A549 (cell line): Measurements from ENCODE around the gene MTHFSD. TPM values are rescaled to one million over a fixed set of nuclear protein-coding genes. Genes with fewer than 3 reads are reported as not detected.

Source experiments
- ATAC-seq, 2 experiments: fragments of 200-7000 bp in 1 of 2; fragments of >200 bp in 1 of 2; cut with Nextera tagmentation in 1 of 2; cut with Tn5 transposase in 1 of 2; 3 replicates each; pipeline versions ENCODE4 v1.8.0 to v1.9.1; 2018 to 2020; ENCODE audit warnings: mild to moderate bottlenecking in 1 of 2, moderate library complexity in 1 of 2
- CTCF ChIA-PET: fragments of 300-600 bp; sonication (Branson Sonifier 250); formaldehyde crosslinking; extraction: SDS; loops from one replicate; lab custom pipeline; 2021; ENCODE audit warnings: antibody characterized with exemption, inconsistent platforms; lab: Yijun Ruan, JAX
- POLR2A ChIA-PET: fragments of 350-600 bp; formaldehyde crosslinking; extraction: SDS; loops from one replicate; lab custom pipeline; 2021; ENCODE audit warnings: antibody characterized with exemption, inconsistent platforms; lab: Yijun Ruan, JAX
- DNase-seq, 2 experiments: peaks; one replicate each; pipeline versions ENCODE4 v3.0.0 to v3.0.0-alpha.2; 2011 to 2016; ENCODE audit warnings: low read depth in 1 of 2, low spot score in 1 of 2
- FAIRE-seq: peaks from 2 replicates; lab custom pipeline; 2011; peaks lifted over from hg19 to GRCh38; lab: Jason Lieb, UNC
- H3K27ac ChIP-seq, 2 experiments: fragments of >200 bp; sonication (Bioruptor Twin); formaldehyde crosslinking; 3 replicates each; pipeline ENCODE4 v1.5.1; 2016 to 2017
- H3K4me1 ChIP-seq: fragments of >200 bp; sonication (Bioruptor Twin); formaldehyde crosslinking; 3 replicates; pipeline ENCODE4 v1.6.1; 2016
- H3K4me2 ChIP-seq: fragments of >200 bp; sonication (Bioruptor Twin); formaldehyde crosslinking; 3 replicates; pipeline ENCODE4 v1.6.1; 2016
- H3K4me3 ChIP-seq: fragments of >200 bp; sonication (Bioruptor Twin); formaldehyde crosslinking; 3 replicates; pipeline ENCODE4 v1.5.1; 2016
- H3K9me3 ChIP-seq: fragments of >200 bp; sonication (Bioruptor Twin); formaldehyde crosslinking; 3 replicates; pipeline ENCODE4 v1.6.1; 2016
- CEBPB ChIP-seq, 2 experiments: fragments of >200 bp in 1 of 2; sonication (Bioruptor Twin) in 1 of 2; formaldehyde crosslinking in 1 of 2; IDR thresholded peaks; 2 replicates each; pipeline ENCODE4 v1.6.1; 2012 to 2016
- CHD2 ChIP-seq: fragments of 150-350 bp; IDR thresholded peaks from 2 replicates; pipeline ENCODE4 v1.6.1; 2014; ENCODE audit warnings: low read length; ENCODE audit not compliant: partially characterized antibody
- CHD4 ChIP-seq: fragments of 200-600 bp; sonication (generic); IDR thresholded peaks from 2 replicates; pipeline ENCODE4 v1.6.1; 2016; ENCODE audit warnings: antibody characterized with exemption, mild to moderate bottlenecking, borderline replicate concordance
- CTCF ChIP-seq: fragments of >200 bp; sonication (Bioruptor Twin); formaldehyde crosslinking; IDR thresholded peaks from 3 replicates; pipeline ENCODE4 v1.5.1; 2016
- E2F6 ChIP-seq: IDR thresholded peaks from 2 replicates; pipeline ENCODE4 v1.6.1; 2012; ENCODE audit warnings: low read depth, borderline replicate concordance
- EP300 ChIP-seq, 2 experiments: fragments of >200 bp; sonication (Bioruptor Twin); formaldehyde crosslinking; IDR thresholded peaks; 2 replicates in 1 of 2; 3 replicates in 1 of 2; pipeline ENCODE4 v1.6.1; 2016 to 2017
- ESRRA ChIP-seq: fragments of 150-350 bp; IDR thresholded peaks from 2 replicates; pipeline ENCODE4 v1.6.1; 2014; ENCODE audit warnings: mild to moderate bottlenecking, low read length, borderline replicate concordance
- FOSB ChIP-seq: fragments of 250-450 bp; sonication (Bioruptor Pico); IDR thresholded peaks from 2 replicates; pipeline ENCODE4 v1.5.0; 2020; ENCODE audit warnings: mild to moderate bottlenecking, moderate library complexity
- FOXS1 ChIP-seq: fragments of 250-450 bp; sonication (Bioruptor Pico); IDR thresholded peaks from 2 replicates; pipeline ENCODE4 v1.5.0; 2020; ENCODE audit warnings: mild to moderate bottlenecking, moderate library complexity
- HOXB13 ChIP-seq: fragments of 250-450 bp; sonication (Bioruptor Pico); IDR thresholded peaks from 2 replicates; pipeline ENCODE4 v1.5.0; 2020; ENCODE audit warnings: low read depth, mild to moderate bottlenecking, moderate library complexity
- KDM1A ChIP-seq: fragments of 200-600 bp; sonication (generic); IDR thresholded peaks from 2 replicates; pipeline ENCODE4 v1.6.1; 2016; ENCODE audit warnings: low read depth, mild to moderate bottlenecking
- MYC ChIP-seq: IDR thresholded peaks from 2 replicates; pipeline ENCODE4 v1.6.1; 2012; ENCODE audit warnings: mild to moderate bottlenecking, inconsistent platforms, low read length, improper control_type of control experiment, borderline replicate concordance
- NFE2L2 ChIP-seq: fragments of 150-350 bp; conservative IDR thresholded peaks from 2 replicates; pipeline ENCODE4 v1.6.1; 2014; ENCODE audit warnings: low read length
- NR3C1 ChIP-seq: fragments of >200 bp; sonication (Bioruptor Twin); formaldehyde crosslinking; IDR thresholded peaks from 3 replicates; pipeline ENCODE4 v1.6.1; 2017
- POLR2A ChIP-seq: IDR thresholded peaks from 2 replicates; pipeline ENCODE4 v1.6.1; 2012; ENCODE audit warnings: mild to moderate bottlenecking, low read length
- POLR2AphosphoS2 ChIP-seq: conservative IDR thresholded peaks from 2 replicates; pipeline ENCODE4 v1.6.1; 2012; ENCODE audit warnings: low read length, improper control_type of control experiment, inconsistent platforms
- RAD21 ChIP-seq, 2 experiments: fragments of >200 bp in 1 of 2; sonication (Bioruptor Twin) in 1 of 2; formaldehyde crosslinking in 1 of 2; IDR thresholded peaks in 1 of 2; conservative IDR thresholded peaks in 1 of 2; 2 replicates in 1 of 2; 3 replicates in 1 of 2; pipeline ENCODE4 v1.6.1; 2012 to 2018; ENCODE audit warnings: inconsistent platforms in 1 of 2
- RCOR1 ChIP-seq: fragments of 150-350 bp; IDR thresholded peaks from 2 replicates; pipeline ENCODE4 v1.6.1; 2014; ENCODE audit warnings: antibody characterized with exemption, low read length, low read depth
- RFX5 ChIP-seq: fragments of 450-650 bp; IDR thresholded peaks from 2 replicates; pipeline ENCODE4 v1.7.1; 2014; ENCODE audit warnings: antibody characterized with exemption, mild to moderate bottlenecking, moderate library complexity
- SMC3 ChIP-seq: fragments of >200 bp; sonication (Bioruptor Twin); formaldehyde crosslinking; IDR thresholded peaks from 3 replicates; pipeline ENCODE4 v1.6.1; 2018; ENCODE audit warnings: inconsistent platforms
- TFCP2L1 ChIP-seq: fragments of 250-450 bp; sonication (Bioruptor Pico); IDR thresholded peaks from 2 replicates; pipeline ENCODE4 v1.5.0; 2021; ENCODE audit warnings: mild to moderate bottlenecking
- ZNF302 ChIP-seq: fragments of 250-450 bp; sonication (Bioruptor Pico); IDR thresholded peaks from 2 replicates; pipeline ENCODE4 v1.9.0; 2021; ENCODE audit warnings: inconsistent platforms, mild to moderate bottlenecking, moderate library complexity
- WGBS: methylation state at CpG from one replicate; pipeline ENCODE4 v1.1.6; 2017; ENCODE audit errors: missing lambda C conversion rate; 5-methylcytosine and 5-hydroxymethylcytosine counted together
- polyA plus RNA-seq, 4 experiments: library from polyadenylated mRNA; depleted of rRNA in 3 of 4; stranded (reverse); fragments of >200 nt; fragmentation: RNase III in 1 of 4; extraction: RNeasy Plus Mini Kit Qiagen cat#74134 plus additional on column Dnase treatment in 1 of 4; gene quantifications; 2 replicates in 3 of 4; 3 replicates in 1 of 4; pipeline ENCODE4 v1.2.3, GENCODE V29; 2011 to 2017

The MTHFSD gene
- polyA plus RNA-seq, 2 of the 4 experiments (the other 2 are of a cell fraction): 13.1 to 16.9 TPM

- no peak for TF ChIP-seq POLR2AphosphoS2
- TF ChIP-seq HOXB13 (CRISPR knock-in tag): no peak
- no peak for TF ChIP-seq CHD2
- TF ChIP-seq KDM1A: no peak
- no peak for TF ChIP-seq RAD21 (conservative IDR thresholded peaks at IDR 0.05 in 1 of 2, IDR thresholded peaks at IDR 0.05 in 1 of 2)
These were observed 18.4 kb downstream of the MTHFSD start (continued) for GRCh38 chr16:86536621-86537020.

- WGBS: 80% methylated on average over 18 of the region's 18 CpGs
- H3K27ac ChIP-seq: no peak overlapping the region
- FAIRE-seq: no peak
- H3K4me1 ChIP-seq: no peaks in the 10 kb centered on the region
- ChIA-PET POLR2A (no interaction called here), CTCF (interaction anchor here (1.3 to 1.8 kb wide), 2 partner anchors 15 to 16 kb away, joined by 3 to 6 read pairs; no protein-coding TSS in a partner anchor)
- no peak overlapping the region for H3K4me3 ChIP-seq
- TF ChIP-seq CHD4 (no peak), EP300 (IDR thresholded peaks at IDR 0.05) (no peak), TFCP2L1 (CRISPR knock-in tag) (no peak), ZNF302 (CRISPR knock-in tag) (no peak), MYC (no peak), CTCF (no peak), NFE2L2 (no peak), RCOR1 (no peak), ESRRA (no peak), FOXS1 (CRISPR knock-in tag) (no peak), E2F6 (no peak), SMC3 (no peak), CHD2 (no peak), FOSB (CRISPR knock-in tag) (no peak), POLR2A (no peak), NR3C1 (no peak), CEBPB (IDR thresholded peaks at IDR 0.05) (no peak)
- no peak for DNase-seq
- no peak for ATAC-seq
- no peak overlapping the region for H3K4me2 ChIP-seq
- H3K9me3 ChIP-seq: no peaks in the 10 kb centered on the region
These were observed 20.0 kb downstream of the MTHFSD start for GRCh38 chr16:86534779-86535615.

- FAIRE-seq: no peak
- no peak overlapping the region for H3K4me3 ChIP-seq
- ATAC-seq: no peak
- 87% methylated on average over 8 of the region's 8 CpGs for WGBS
- no peaks in the 10 kb centered on the region for H3K4me1 ChIP-seq
- H3K4me2 ChIP-seq: no peak overlapping the region
- ChIA-PET POLR2A (no interaction called here), CTCF (interaction anchor here (1.4 to 1.8 kb wide), 2 partner anchors 14 to 16 kb away, joined by 5 to 6 read pairs; no protein-coding TSS in a partner anchor)
- no peaks in the 10 kb centered on the region for H3K9me3 ChIP-seq
- no peak overlapping the region for H3K27ac ChIP-seq
- TF ChIP-seq FOSB (CRISPR knock-in tag) (no peak), RFX5 (no peak)
- DNase-seq: no peak
These were observed 21.2 kb downstream of the MTHFSD start for GRCh38 chr16:86533767-86534351.
